Stimulated activated CD8-positive, alpha-beta memory T cell treated with anti-CD3 and anti-CD28 coated beads, Interleukin-15, amount 100 ng/mL, for 4 hours (primary cell): Measurements from ENCODE around the gene DNAJC11.
"Not testable (repeated sequence)": the region's sequence is repeated elsewhere in the genome, so short reads cannot be mapped to it uniquely, and the experiment has no call there.

Experiments used
- DNase-seq, 2 donors: peaks; one replicate each; pipeline ENCODE4 v3.0.0-alpha.2; 2020; ENCODE audit warnings: low read depth in 2 of 2

DNAJC11 gene

DNA sequence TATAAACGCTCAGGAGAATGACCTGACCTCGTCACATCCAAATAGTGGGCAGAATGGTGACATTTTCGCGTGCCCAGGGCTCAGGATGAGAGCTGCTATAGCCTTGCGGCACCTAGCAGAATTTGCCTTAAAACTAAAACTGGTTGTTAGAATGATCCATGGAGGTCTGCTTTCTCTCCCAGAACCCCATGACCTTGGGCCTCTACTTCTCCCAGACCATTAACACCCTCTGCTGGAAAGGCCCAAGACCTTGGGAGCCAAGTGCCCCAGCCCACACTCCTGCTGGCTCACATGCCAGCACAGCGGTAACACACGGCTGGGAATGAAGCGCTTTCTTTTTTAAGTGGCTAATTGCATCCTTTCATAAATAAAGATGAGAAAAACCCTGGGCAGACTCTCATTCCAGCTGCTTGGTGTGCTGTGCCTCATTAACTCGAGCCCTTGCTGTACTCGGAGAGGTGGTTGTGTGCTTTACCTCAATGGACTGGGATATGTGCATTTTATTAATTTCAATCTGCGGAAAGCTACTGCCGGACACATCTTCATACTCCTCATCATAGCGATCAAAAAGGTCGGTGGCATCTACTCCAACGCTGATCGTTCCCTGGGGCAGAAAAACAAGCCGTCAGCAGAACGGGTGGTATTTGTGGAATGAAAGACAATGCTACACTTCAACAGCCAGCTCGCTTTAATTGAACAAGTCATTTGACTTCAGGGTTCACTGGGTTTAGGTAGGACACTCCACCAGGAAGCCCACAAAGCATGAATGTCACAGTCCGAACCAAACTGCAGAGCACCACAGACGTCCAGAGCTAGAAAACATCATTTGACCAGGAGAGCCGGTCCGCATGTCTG is 48.0 kb downstream of the DNAJC11 start:
- no peak for DNase-seq

DNA sequence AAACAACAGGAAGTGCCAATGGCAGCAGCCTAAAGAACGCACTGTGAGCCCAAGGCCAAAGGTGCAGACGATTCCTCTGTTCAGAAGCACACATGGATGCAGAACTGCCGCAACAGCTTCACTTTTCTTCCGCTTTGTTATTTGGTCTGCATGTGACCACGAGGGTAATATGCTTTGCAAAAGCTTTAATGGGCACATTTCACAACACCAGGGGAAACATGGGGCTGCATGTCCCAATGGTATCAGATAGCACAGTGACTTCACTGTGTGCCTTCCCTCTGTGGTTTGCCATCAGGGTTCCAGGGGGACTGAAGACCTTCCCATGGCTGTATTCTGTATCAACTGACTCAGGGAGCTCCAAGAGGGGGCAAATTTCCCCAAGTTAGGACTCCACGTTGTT is 48.6 kb downstream of the DNAJC11 start:
- DNase-seq, result no peak

DNA sequence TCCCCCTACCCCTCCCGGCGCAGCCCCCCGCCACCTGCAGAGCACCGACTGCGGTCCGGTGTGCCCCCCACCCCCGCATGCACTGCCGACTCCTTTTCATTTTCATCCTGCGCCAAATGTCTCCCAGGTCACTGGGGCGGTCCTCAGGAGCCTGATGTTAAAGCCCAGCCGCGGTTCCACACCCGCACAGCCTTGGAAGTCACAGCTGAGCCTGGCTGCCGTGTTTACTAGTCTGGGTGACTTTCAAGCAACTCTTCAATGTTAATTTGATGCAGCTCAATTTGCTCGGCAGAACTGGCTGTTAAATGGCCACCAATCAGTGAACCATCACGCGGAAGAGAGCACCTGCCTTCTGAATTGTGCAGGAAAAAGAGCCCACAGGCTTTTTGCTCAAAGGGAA is 49.7 kb downstream of the DNAJC11 start:
- DNase-seq, result no peak

DNA sequence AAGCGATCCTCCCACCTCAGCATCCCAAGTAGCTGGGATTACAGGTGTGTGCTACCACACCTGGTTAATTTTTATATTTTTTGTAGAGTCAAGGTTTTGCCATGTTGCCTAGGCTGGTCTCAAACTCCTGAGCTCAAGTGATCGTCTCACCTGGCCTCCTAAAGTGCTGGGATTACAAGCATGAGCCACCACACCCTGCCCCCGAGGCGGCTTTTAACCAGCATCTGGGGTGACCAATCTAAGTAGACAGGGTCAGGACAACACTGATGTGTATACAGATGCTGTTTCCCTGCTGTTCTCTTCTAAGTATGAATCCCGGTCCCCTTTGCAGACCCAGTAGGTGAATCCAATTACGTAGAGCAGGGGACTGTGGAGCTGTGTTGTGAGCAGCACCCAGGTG is 53.1 kb downstream of the DNAJC11 start:
- DNase-seq, result no peak

DNA sequence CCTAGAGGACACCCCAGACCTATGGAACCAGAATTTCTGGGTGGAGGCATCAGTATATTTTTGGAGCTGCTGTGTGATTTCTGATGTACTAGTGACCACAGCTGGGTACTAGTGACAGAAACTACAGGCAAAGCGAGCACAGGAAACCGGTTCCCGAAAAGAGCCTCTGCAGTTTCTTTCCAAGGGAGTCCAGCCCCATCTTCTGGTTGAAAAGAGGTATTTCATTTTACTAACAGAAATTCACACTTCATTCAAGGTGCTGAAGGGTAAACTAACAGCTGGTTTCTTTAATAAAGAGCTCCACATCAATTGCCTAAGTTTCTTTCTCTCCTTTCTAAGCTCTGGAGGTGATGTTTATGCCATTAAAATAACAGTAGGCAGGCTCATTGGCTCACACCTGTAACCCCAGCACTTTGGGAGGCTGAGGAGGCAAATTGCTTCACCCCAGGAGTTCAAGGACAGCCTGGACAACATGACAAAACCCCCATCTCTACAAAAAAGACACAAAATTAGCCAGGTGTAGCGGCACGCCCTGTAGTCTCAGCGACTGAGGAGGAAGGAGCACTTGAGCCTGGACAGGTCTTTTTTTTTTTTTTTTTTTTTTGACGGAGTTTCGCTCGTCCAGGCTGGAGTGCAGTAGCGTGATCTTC is 55.0 kb downstream of the DNAJC11 start:
- DNase-seq, result peak in 1 of 2 donors; percentile 12

DNA sequence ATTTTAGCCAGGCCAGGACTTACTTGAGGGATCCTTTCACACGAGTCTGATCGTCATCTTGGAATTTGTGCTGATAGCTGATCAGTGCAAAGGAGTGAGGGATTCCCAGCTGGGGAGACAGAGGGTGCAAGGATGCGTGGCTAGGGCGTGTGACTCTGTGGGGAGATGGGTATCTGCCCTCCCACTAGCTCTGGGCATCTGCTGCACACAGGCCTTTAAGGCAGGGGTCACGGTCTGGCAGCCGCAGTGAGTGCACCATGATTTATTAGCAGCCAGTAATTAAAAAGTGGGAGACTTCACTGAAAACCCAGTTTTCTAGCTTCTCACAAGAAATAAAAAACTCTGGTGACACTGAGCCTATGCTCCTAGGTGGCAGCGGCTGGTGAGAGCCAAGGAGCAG is 56.6 kb downstream of the DNAJC11 start:
- DNase-seq, result no peak

DNA sequence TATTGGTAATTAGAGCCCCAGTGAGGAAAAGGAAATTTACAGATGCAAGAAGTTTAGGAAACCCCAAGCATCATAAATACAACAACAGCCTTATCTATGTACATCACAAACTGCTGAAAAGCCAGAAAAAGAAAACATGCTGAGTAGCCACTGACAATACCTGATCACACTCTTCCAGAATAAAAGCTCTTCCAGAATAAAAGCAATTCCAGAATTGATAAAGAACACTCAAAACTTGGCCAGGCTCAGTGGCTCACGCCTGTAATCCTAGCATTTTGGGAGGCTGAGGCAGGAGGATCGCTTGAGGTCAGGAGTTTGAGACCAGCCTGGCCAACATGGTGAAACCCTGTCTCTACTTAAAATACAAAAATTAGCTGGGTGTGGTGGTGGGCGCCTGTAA is 60.7 kb downstream of the DNAJC11 start:
- not testable (repeated sequence) for DNase-seq

DNA sequence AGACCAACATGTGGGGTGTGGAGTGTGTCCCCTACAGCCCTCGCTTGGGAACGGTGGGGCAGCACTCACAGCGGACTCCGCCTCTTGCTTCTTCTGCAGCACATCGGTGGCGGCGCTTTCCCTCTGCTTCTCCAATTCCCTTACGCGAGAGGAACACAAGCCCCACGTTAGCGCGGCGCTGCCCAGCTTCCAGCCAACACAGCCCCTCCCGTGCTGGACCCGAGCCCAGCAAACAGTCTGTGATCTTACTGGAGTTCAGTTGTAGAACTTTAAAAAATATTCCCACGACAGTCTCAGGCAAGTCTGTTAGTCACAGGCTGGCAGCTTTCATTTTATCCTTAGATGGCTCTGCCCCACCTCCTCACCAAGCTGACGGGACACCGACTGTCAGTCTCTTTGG is 63.4 kb downstream of the DNAJC11 start:
- DNase-seq, result no peak

DNA sequence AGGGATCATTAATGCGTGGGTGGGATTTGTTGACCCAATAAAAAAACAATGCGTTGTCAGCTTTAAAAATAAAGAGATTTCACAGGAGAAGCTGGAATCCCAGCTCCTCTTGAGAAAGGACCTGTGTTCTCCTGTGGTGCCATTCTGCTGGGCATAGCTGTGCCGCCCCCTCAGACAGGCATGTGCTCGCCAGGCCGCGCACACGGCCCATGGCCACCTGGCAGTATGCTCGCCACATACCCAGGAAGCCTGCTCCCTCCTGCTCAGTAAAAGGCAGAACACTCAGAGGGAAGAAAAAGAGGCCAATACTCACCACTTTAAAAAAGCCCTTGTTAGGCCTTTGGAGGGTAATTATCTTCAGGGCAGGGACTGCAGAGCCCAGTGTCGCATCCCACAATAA is 63.8 kb downstream of the DNAJC11 start:
- no peak for DNase-seq

DNA sequence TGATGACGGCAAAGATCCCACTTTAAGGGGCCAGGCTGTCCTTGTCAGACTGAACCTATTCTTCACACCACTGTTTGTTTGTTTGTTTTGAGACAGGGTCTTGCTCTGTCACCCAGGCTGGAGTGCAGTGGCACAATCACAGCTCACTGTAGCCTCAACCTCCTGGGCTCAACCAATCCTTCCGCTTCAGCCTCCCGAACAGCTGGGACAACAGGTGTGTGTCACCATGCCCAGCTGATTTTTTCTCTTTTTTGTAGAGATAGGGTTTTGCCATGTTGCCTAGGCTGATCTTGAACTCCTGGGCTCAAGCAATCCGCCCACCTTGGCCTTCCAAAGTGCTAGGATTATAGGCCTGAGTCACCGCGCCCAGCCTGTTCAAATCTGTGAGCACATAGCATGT is 64.8 kb downstream of the DNAJC11 start:
- not testable (repeated sequence) for DNase-seq

DNA sequence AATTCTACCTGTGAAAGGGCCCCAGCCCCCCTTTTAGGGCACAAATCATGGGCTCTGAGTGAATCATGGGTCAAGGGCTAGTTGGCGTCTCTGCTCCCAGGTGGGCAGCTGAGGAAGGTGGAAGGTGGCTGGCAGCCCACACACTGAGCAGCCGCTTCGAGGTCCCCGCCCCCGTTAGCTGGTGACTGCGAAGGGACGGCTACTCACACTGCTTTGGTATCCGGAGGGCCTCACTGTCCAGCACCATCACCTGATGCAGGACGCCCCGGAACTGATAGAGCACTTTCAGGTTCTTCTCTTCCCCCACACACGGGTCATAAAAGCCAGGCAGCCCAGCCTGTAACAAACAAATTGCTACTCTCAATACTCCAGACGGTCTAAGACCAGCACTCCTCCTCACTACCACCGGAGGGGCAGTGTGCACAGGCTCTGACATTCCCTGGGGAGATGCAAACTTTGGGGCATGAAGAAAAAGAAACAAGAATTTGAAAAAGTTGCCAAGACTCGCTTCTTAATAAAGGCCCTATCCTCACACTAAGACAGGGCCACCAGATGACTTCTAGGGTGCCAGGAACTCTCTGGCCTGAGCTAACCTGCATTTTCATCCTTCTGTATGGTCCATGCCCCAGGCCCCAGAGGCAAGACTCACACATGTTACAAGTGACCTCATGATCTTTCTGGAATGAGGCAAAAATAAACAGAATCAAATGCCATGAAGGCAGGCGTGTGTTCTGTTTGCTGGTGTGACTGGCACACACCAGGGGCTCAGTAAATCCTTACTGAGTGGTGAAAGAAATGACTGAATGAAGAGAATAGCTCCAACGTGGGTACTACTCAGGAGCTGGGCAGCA is 65.5 kb downstream of the DNAJC11 start:
- DNase-seq, result no peak

DNA sequence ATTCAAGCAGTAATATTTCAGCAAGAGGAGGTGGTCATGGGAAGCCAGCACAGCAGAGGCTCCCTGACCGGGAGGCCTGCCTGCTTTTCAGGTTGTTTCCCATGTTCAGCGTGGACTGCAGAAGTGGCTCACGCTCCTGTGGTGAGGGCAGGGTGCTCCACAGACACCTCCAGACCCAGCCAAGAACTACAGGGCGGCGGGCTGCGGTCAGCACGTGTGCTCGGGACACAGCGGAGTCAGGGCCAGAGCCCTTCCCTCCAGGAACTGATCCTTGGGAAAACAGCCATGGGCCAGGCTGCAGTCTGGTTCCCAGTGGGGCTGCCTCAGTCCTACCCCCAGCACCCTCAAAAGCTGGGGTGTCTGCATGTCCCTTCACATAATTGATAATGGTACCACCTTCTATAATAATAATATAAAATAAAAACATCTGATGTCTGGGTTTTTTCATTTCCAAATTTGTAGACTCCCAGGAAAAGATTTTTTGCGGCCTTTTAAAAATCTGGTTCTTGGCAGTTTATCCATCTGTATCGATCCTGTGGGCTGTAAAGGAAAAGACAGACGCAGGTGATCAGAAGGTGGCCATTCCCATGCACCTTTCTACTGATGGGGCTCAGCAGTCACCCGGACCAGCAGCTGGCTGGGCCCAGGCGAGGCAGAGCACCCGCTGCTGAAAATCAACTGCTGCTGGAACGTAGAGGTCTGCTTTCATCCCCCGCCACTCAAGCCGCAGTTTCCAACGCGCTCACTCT is 66.3 kb downstream of the DNAJC11 start:
- DNase-seq, result no peak

DNA sequence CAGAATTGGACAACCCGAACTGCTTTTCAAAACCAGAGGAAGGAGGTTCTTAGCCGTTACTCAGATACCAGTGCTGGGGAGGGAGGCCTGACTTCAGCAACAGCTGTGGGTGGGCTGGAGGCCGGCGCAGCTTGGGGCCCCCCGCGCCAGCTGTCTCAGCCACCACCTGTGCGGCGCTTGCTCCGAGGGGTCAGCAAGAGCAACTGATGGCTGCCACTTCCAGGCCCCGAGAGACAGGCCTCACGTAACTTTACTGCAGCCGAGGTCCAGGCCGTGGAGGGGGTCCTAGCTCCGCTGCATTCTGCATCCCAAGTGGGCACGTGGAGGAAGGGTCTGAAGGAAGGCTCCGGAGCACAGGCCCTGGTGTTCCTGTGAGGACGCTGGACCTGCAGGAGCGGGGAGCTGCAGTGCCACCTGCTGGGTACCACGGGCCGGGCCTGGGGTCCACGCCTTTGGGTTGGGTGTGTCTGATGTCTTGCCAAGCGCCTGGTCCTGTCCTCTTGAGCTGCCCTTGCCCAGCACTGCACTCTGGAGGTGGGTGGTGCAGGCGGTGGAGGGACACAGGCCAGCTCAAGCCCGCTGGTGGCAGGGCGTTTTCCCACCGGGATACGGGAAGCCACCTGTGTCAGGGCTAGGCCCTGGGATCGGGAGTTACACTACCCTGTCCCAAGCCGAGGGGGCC is 67.1 kb downstream of the DNAJC11 start:
- peak in 1 of 2 donors; percentile 3 for DNase-seq

DNA sequence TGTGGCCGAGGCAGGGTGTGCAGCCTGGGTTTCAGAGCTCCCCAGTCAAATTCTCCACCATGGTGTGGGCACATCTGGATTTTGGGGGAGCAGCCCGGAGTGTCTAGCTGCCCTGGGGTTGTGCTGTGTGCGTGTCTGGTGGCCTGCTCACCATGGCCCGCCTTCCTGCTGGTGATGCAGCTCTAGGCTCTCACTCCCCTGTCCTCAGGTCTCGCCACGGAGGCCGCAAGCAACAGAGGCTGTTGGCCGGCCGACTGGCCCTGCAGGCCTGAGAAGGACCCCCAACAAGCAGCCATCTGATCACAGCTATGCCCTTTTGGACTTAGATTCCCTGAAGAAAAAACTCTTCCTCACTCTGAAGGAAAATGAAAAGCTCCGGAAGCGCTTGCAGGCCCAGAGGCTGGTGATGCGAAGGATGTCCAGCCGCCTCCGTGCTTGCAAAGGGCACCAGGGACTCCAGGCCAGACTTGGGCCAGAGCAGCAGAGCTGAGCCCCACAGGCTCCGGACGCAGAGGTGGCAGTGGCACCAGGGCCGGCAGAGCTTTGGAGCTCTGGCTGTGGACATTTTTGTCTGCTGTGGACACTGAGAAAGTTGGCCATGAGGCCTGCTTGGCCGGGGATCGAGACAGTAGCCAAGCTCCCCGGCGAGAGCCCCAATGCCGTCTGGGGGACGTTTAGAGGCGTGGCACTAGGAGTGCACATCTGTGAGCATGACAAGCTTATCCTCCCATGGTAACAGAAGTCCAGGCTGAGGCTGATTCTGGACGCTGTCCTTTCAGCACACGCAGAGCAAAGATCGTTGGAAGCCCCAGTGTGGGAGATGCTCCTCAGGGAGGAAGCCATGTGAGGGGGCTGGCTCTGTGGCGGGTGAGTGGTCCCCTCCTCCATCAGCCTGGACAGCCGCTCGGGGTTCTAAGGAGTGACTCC is 68.8 kb downstream of the DNAJC11 start:
- no peak for DNase-seq

DNA sequence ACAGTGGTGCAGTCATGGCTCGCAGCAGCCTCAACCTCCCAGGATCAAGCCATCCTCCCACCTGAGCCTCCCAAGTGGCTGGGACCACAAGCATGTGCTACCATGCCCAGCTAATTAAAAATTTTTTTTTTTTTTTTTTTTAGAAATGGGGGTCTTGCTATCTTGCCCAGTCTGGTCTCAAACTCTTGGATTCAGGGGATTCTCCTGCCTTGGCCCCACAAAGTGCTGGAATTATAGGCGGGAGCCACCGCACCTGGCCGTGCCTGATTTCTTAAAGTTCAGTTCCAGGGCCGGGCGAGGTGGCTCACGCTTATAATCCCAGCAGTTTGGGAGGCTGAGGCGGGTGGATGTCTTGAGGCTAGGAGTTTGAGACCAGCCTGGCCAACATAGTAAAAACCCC is 70.6 kb downstream of the DNAJC11 start:
- no peak for DNase-seq

DNA sequence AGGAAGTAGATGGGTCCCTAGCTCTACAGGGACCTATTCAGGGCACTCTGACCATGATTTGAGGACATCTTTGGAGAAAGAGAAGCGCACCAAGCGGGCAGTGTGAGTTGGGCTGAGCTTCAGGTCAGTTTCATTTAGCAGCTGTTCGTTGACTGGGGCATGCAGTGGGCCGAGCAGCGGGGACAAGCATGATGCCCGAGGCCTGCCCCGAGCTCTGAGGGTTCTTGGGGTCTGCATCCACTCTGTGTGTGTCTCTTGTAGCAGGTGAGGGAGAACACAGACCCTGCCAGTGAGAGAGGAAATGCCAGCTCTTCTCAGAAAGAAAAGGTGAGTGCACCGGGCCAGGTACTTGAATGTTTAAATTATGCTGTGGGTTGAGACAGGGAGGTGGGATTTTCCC is 71.6 kb downstream of the DNAJC11 start:
- DNase-seq, result no peak

DNA sequence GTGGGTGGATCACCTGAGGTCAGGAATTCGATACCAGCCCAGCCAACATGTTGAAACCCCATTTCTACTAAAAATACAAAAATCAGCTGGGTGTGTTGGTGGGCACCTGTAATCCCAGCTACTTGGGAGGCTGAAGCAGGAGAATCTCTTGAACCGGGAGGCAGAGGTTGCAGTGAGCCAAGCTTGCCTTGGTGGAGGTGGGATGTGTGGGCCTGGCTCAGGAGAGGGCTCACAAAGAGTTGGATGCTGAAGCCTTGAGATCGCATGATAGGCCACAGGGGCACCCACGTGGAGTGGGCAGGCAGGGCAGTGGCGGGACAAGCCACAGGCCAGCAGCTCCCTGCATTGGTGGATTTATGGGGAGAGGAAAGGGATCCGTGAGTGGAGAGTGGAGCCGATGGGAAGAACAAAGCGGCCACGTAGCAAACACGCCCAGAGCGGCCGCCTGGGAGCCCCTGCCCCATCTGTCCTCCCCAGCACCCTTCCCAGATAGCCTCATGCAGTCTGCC is 72.6 kb downstream of the DNAJC11 start:
- DNase-seq, result no peak

DNA sequence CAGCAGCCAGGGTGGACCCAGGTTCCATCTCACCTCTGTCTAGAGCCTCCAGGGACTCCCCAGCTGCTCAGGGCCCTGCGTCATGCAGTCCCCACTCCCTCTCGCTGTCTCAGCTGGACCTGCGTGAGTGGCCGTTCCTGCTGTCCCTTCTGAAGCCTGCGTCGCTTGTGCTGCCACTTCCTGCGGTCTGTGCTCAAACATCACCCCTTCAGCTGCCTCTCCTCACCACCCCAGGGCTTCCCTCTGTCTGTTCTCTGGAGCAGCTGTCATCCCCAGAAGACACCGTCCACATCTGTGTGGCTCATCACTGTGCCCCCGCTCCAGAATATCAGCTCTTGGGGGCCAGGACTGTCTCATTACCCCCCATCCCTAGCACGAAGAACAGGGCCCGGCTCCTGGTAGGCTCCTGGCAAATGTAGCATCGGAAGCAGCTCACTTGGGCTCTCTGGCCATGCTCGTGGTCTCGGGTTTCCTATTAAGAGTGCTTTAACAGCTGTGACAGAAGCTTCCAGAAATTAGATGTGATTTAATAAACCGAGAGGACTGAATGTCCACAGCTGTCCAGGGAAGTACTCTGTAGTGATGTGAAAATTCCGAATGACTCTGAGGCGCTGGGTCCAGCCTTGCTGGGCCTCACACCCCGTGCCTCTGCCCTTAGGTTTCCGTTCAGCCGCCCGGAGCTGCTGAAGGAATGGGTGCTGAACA is 73.6 kb downstream of the DNAJC11 start:
- no peak for DNase-seq

DNA sequence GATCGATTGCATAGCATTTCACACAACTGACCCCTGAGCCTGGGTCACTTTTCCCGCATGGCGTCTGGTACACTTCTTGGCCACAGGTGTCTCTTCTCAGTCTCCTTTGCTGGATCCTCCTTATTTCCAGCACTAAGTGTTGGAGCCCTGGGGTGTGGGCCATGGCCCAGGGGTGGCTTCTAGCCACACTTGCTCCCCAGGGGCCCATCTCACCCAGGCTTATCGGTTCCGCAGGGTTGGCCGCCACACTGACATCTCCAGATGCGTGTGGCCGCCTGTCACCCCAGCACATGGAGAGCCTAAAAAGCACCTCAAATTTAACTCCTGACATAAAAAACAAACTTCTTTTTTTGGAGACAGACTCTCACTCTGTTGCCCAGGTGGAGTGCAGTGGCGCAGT is 74.6 kb downstream of the DNAJC11 start:
- DNase-seq, result no peak
